ENCODE data around the gene TRERF1.

The TRERF1 gene

DNA sequence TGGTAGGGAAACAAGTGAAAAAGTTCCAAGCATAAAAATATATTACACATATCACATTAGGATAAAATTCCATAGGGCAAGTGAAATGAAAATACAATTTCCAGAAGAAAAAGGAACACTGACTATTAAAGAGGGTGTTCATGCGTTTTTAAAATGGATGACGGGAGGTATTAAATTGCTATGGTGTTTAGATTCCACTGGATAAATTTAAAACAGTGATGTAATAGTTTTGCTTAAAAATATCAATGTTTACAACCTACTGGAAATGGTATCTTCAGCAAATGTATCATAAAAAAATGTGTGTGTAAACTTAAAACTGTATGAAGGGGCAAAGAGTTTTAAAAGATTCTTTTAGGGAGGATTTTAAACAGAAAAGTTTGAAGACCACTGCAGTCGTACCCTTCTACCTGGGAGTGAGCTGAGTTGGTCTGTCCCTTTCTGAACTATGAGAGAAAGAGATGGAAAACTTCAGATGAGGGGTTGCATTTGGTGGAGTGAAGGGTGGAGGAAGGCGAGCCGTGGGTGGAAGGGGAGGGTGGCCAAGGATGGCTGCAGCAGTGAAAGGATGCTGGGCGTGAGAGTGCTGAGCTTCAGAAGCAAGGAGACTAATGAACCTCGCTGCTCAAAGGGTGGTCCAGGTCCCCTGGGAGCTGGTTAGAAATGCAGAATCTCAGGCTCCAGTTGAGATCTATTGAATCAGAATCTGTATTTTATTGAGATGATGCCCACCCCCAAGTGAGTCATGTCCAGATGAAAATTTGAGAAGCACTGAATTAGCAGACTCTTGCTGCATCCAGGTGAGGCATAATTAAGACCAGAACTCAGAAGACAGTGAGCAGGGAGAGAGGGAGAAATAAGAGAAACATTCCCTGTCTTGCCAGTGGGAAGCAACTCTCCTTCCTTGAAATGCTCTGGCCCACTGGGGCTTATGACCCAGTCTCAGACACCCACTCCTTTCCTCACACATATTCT lies 179.6 kb downstream of the TRERF1 start:
- no peak for ATAC-seq
- no peaks in the 10 kb centered on the region for H3K9me3 Mint-ChIP-seq
- H3K27ac Mint-ChIP-seq = no peak overlapping the region
- no peak overlapping the region for H3K4me3 Mint-ChIP-seq
- H3K4me1 Mint-ChIP-seq = peaks cover 38% of the 10 kb centered on the region
- DNase-seq = no peak
- H3K27me3 Mint-ChIP-seq = no peaks in the 10 kb centered on the region

DNA sequence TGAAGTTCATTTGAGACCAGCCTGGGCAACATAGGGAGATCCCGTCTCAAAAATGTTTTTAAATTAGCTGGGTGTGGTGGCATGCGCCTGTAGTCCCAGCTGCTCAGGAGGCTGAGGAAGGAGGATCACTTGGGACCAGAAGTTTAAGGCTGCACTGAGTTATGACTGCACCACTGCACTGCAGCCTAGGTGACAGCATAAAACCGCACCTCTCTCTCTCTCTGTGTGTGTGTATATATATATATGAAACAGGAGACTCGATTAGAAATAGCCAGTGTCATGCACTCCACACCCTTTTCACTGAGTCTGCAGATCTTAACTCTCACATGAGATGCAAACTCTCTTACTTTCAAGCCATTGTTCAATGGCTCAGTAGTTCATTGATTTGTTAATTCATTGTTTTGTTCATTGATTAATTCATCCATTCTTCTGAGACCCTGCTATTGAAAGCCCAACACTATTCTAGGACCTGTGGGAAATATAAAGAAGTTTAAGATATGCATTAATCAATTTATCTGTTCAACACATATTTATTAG lies 181.7 kb downstream of the TRERF1 start:
- peaks cover 31% of the 10 kb centered on the region for H3K4me1 Mint-ChIP-seq
- H3K27me3 Mint-ChIP-seq = no peaks in the 10 kb centered on the region
- no peak overlapping the region for H3K4me3 Mint-ChIP-seq
- no peaks in the 10 kb centered on the region for H3K9me3 Mint-ChIP-seq
- ATAC-seq = peak; percentile 31
- no peak for DNase-seq
- no peak overlapping the region for H3K27ac Mint-ChIP-seq

DNA sequence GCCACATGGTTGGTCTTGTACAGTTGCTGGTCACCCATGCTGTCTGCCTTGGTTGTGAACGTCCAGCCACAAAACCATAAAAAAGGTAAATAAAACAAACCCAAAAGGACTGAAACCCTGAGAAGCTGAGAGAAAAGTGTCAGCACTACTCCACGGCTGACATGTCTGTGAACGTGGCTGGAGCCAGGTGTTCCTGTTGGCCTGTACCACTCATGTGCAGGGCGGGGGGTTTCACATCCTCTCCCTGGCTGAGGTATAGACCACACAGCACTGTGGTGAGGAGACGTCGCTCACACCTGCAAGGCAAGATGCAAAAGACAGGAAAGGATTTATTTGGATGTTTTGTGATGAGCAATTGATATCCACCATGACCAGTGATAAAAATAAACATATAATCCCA lies 182.2 kb downstream of the TRERF1 start:
- peak; percentile 37 to 58 for DNase-seq
- Mint-ChIP-seq H3K27ac (peak overlapping the region in 1 of 2 donors; percentile 12), H3K9me3 (no peaks in the 10 kb centered on the region), H3K27me3 (no peaks in the 10 kb centered on the region), H3K4me1 (peaks cover 31% of the 10 kb centered on the region), H3K4me3 (no peak overlapping the region)
- ATAC-seq = peak; percentile 94

DNA sequence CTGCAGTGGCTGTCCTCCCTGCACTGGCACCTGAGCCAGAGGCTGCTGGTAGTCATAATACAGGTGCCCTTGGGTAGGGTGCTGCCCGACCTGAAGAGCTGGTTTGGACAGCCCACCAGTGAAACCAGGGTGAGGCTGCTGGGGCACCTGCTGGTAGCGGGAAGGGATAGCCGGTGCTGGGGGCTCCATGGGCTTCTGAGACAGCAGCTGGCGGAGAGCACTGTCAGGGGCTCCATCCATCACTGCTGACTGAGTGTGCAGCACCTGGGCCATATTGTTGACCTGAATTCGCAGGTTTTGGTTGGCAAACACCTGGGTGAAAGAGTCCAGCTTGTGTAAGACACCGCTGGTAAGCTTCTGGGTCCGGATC lies 182.9 kb downstream of the TRERF1 start:
- Mint-ChIP-seq H3K9me3 (no peaks in the 10 kb centered on the region), H3K27ac (no peak overlapping the region), H3K4me3 (no peak overlapping the region), H3K4me1 (peaks cover 31% of the 10 kb centered on the region), H3K27me3 (no peaks in the 10 kb centered on the region)
- ATAC-seq (no peak), DNase-seq (no peak)

DNA sequence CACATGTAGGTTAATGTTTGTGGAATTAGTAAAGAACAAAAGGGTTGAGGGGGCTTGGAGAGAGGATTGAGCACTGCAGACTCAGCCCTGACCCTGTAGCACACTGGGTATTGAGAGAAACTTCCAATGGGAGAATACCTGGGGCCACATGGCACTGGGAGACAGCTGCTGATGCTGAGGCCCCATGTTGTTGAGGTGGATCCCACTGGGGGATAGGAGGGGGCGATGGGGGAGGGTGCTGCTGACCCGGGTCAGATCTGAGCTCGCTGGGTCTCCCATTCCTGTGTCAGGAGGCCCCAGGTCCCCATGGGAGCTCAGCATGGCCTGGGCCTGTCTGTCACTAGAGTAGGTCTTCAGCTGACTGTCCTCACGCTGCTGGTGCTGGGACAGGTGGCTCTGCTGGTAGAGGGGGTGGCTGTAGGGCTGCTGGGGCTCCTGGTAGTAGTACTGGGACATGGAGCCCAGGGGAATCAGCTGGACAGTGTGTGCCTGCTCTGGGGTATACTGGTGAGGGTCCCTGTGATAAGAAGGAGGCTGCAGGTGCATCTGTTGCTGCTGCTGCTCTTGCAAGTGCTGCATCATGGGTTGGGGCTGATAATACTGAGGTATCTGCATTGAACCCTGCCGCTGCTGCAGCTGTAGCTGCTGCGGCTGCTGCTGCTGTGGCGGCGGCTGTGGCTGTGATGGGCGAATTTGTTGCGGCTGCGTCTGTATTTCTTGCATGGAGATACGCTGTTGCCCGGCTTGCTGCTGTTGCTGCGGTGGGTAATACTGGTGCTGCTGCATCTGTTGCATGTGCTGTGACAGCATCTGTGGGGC lies 183.5 kb downstream of the TRERF1 start:
- Mint-ChIP-seq H3K4me1 (peaks cover 35% of the 10 kb centered on the region), H3K27me3 (no peaks in the 10 kb centered on the region), H3K27ac (no peak overlapping the region), H3K4me3 (no peak overlapping the region), H3K9me3 (no peaks in the 10 kb centered on the region)
- ATAC-seq (no peak), DNase-seq (no peak)

DNA sequence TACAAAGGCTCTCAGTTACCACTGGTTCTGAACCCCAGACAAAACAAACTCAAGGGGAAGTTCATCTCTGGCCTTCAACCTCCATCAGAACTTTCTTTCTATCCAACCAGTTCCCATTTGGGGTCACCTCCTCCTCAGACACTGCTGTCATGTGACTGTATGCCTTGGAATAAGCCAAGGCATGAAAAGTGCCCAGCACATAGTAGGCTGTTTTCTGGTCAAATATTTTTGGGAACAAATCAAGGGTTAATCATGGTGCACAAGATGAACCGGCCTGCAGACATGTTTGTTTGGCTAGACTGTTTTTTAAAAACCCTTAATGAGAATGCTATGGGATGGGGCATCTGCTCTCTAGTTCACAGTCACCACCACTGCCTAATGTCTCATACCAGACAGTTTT lies 185.2 kb downstream of the TRERF1 start:
- ATAC-seq (no peak), DNase-seq (no peak)
- no peak overlapping the region for H3K27ac Mint-ChIP-seq
- no peaks in the 10 kb centered on the region for H3K9me3 Mint-ChIP-seq
- no peak overlapping the region for H3K4me3 Mint-ChIP-seq
- H3K27me3 Mint-ChIP-seq = no peaks in the 10 kb centered on the region
- H3K4me1 Mint-ChIP-seq = peaks cover 42% of the 10 kb centered on the region

DNA sequence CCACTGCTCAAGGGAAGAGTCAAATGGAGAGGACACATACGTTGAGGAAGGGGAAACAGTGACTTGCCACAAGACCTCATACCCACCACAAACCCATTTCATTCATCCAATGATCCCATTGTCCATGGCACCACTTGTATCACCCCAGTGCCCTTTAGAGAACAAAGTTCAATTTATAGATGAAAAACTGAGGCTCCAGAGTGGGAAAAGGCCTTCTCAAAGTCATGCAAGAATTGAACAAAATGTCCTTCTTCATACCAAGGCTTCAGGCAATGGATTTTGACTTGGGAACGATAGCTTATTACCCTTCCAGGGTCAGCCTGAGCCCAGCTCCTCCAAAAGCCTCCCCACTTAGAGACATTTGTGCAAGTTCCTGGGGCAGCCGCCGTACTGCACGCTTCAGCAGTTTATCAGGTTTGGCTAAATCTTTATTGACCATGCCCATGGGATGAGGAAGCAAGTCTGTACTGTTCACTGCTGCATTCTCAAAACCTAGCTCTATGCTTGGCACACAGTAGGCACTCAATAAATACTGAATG lies 186.8 kb downstream of the TRERF1 start:
- H3K9me3 Mint-ChIP-seq = no peaks in the 10 kb centered on the region
- peaks cover 46% of the 10 kb centered on the region for H3K4me1 Mint-ChIP-seq

DNA sequence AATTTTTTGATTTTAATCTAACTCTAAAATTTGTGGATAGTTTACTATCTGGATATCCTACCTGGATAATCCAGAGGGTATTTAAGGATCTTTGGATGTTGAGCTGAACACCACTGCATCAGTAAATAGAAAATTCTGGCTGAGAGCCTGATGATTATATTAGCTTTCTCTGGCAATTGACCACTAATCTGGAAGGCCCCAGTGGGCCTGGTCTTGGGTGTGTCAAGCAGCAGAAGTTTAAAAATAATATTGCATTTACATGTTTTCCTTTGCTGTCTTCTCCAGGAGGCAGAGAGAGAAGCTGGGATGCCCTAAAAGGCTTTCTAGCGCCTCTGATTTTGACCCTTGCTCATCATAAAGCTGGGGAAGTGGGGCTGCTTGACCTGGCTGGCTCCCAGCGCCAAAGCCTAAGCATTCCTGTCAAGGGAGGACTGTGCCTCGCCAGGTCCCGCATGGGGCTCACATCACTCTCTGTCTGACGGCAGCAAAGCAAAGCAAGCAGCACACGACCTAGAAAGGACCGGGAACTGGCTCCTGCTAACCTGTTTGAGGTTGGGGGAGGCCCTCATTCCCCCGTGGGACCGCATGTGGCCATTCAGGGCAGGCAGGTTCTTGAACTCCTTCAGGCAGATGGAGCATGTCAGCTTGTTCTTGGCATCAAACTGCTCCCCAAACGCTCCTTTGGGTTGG lies 187.4 kb downstream of the TRERF1 start:
- Mint-ChIP-seq H3K4me3 (no peak overlapping the region), H3K27me3 (no peaks in the 10 kb centered on the region), H3K27ac (no peak overlapping the region), H3K9me3 (no peaks in the 10 kb centered on the region), H3K4me1 (peaks cover 40% of the 10 kb centered on the region)
- DNase-seq = no peak
- ATAC-seq = no peak

More for the DNA sequence above, 186.8 kb downstream of the TRERF1 start:
- ATAC-seq = no peak
- no peak overlapping the region for H3K27ac Mint-ChIP-seq
- H3K4me3 Mint-ChIP-seq = no peak overlapping the region
- no peaks in the 10 kb centered on the region for H3K27me3 Mint-ChIP-seq
- DNase-seq = no peak

DNA sequence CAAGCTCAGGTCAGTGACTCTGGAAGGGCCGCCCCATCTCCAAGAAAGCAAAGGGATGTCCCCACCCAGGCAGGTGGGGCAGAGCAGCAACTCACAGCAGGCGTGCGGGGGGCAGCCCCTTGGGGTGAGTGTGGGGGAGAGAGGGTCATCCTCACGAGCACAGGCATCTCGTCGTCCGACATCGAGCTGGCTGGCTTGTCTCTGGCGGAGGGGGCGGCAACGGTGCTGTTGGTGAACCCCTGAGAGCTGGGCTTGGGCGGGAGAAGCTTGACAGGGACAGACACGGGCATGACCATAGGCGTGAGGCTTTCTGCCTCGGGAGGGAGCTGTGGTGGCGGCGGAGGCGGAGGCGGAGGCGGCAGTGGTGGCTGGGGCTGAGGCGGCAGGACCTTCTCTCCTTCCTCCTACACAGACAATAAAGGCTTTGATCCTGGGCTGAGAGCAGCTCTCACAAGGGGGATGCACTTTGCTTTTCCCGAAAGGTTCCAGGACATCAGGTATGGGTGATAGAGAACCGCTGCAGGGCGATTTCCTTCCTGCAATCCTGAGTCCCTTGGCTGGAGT lies 188.5 kb downstream of the TRERF1 start:
- Mint-ChIP-seq H3K4me3 (no peak overlapping the region), H3K4me1 (peaks cover 32% of the 10 kb centered on the region), H3K9me3 (no peaks in the 10 kb centered on the region), H3K27ac (no peak overlapping the region), H3K27me3 (no peaks in the 10 kb centered on the region)
- no peak for DNase-seq
- no peak for ATAC-seq

DNA sequence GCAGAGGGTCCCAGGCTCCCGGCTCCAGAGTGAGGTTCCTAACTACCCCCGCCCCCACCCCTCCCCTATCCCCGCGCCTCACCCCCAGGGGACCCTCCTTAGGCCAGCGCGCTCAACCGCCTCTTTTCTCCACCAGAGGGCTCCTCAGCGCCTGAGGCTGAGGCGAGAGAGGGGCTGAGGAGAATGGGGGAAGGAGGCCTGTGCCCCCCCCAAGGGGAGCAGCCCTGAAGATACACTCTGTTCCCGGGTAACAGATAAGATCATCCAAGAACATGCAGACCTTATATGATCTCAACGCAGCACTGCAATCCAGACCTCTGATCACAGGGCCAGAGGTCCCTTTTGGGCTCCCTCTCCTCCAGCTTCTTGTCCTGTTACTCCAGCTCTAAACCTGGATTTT lies 190.8 kb downstream of the TRERF1 start:
- ATAC-seq (peak; percentile 82), DNase-seq (peak; percentile 36 to 47)
- Mint-ChIP-seq H3K4me1 (peaks cover 26% of the 10 kb centered on the region), H3K9me3 (no peaks in the 10 kb centered on the region), H3K4me3 (no peak overlapping the region), H3K27me3 (no peaks in the 10 kb centered on the region), H3K27ac (peak overlapping the region in 1 of 2 donors; percentile 54)

DNA sequence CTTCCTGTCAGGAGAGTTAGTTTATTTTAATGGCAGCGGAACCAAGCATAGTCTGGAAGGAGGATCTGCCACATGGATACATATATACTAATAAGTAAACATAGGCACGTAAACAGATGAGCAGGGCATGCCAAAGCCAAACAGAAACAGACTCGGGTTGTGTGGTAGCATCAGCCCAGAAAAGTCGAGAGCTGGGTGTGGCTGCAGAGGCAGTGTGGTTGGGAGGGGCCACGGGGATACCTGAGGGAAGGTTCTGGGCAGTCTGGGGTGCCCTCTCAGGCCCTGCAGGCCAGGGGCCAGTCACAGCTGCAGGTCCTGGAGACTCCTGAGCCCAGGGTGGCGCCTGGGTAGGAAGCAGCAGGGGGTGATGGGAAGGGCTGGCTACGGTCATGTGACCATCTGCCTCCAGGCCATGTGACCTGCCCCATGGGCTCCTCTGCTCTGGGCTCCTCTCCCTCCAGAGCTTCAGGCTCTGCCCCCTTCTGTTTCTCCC lies 191.3 kb downstream of the TRERF1 start:
- H3K9me3 Mint-ChIP-seq = no peaks in the 10 kb centered on the region
- no peak overlapping the region for H3K4me3 Mint-ChIP-seq
- DNase-seq (no peak), ATAC-seq (peak; percentile 55)
- no peaks in the 10 kb centered on the region for H3K27me3 Mint-ChIP-seq
- H3K4me1 Mint-ChIP-seq = peaks cover 26% of the 10 kb centered on the region
- no peak overlapping the region for H3K27ac Mint-ChIP-seq

DNA sequence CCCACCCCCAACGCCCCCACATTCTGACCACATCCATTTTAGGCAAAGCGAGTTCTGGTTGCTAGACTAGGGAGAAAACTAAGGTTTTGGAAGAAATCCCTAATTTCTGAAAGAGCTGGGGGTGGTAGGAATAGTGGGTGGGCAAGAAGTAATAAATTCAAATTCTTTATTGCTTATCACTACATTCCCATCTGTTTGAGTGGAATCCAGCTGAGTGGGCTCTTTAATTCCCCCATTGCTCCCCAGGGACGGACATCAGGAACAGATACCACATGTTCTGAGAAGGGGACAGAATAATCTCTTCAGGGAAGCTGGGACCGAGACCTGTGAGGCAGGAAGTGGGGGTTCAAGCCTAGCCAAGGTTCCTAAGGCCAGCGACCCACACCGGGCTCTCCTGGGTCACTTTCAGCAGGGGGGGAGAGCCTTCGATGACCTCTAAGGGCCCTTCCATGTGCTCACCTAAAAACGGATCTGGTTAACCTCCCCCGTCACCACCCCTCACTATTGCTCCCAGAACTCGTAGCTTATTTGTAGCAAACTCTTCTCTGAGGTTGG lies 191.8 kb downstream of the TRERF1 start:
- Mint-ChIP-seq H3K4me3 (no peak overlapping the region), H3K27me3 (no peaks in the 10 kb centered on the region), H3K27ac (no peak overlapping the region), H3K4me1 (peaks cover 26% of the 10 kb centered on the region), H3K9me3 (no peaks in the 10 kb centered on the region)
- ATAC-seq (no peak), DNase-seq (no peak)

DNA sequence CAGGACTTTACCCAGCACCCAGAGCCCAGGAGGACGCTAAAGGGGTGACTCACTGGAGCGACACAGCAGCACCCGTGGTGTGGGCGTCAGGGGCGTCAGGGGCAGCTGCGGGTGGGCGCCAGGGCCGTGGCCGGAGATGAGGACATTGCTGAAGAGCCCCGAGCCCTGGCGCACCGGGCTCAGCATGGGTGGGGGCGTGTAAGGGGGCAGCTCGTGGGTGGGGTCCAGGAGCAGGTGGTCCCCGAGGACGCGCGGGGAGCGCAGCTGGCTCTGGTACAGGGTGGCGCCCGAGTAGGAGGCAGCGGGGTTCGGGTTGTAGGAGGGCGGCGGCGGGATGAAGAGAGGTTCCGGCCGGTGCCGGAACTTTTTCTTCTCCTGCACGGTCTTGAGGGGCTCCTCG lies 192.4 kb downstream of the TRERF1 start:
- peak; percentile 59 for ATAC-seq
- no peak for DNase-seq
- Mint-ChIP-seq H3K27ac (no peak overlapping the region), H3K9me3 (no peaks in the 10 kb centered on the region), H3K4me3 (no peak overlapping the region), H3K4me1 (peaks cover 26% of the 10 kb centered on the region), H3K27me3 (no peaks in the 10 kb centered on the region)

DNA sequence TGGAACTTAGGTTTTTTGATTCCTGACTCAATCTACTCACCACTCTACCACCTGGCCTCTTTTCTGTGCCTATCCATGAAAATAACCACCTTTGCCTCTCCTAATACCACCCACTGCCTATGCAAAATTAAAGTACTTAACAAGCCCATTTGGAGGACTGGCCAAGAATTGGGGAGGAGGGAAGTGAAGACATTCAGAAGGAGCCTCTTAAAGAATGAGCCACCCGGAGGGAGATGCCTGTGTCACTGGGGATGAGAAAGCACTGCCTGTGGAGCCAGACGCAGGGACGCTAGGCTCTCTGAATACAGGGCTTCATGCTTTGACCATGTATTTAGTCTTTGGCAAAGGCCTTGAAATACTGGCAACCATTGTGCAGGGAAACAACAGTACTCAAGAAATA lies 194.1 kb downstream of the TRERF1 start:
- DNase-seq = no peak
- Mint-ChIP-seq H3K27me3 (no peaks in the 10 kb centered on the region), H3K27ac (no peak overlapping the region), H3K4me1 (peaks cover 21% of the 10 kb centered on the region), H3K9me3 (no peaks in the 10 kb centered on the region), H3K4me3 (no peak overlapping the region)
- no peak for ATAC-seq

All from stimulated activated naive CD8-positive, alpha-beta T cell treated with anti-CD3 and anti-CD28 coated beads, Interleukin-15, amount 100 ng/mL, for 72 hours (primary cell).